K562 (cell line): ENCODE data around the gene FGF5. TPM values are rescaled to one million over a fixed set of nuclear protein-coding genes. Genes with fewer than 3 reads are reported as not detected.

ENCODE experiments used
- ATAC-seq: fragments of 200-7000 bp; cut with Tn5 transposase; 3 replicates; pipeline ENCODE4 v1.9.1; 2020; ENCODE audit warnings: moderate library complexity
- BruUV-seq: library from RNA; stranded (reverse); fragments of 400-500 nt; replicated peaks from 2 replicates; lab custom pipeline; 2021; lab: Mats Ljungman, UMichigan
- CTCF ChIA-PET: fragments of 300-600 bp; formaldehyde crosslinking; extraction: SDS; loops from one replicate; lab custom pipeline; 2021; ENCODE audit warnings: low intra/inter-chr PET ratio; lab: Yijun Ruan, JAX
- POLR2A ChIA-PET: fragments of 300-600, 350-650 bp; sonication (Branson Sonifier 250); formaldehyde crosslinking; extraction: SDS; loops from one replicate; lab custom pipeline; 2021; ENCODE audit warnings: antibody characterized with exemption, inconsistent platforms; lab: Yijun Ruan, JAX
- DNase-seq, 4 experiments: peaks; one replicate each; pipeline versions ENCODE4 v3.0.0 to v3.0.0-alpha.2; 2011 to 2018; ENCODE audit warnings: low spot score in 3 of 4, mixed read lengths in 3 of 4; ENCODE audit errors: extremely low read depth in 1 of 4
- FAIRE-seq: peaks from 2 replicates; lab custom pipeline; 2011; peaks lifted over from hg19 to GRCh38; lab: Jason Lieb, UNC
- H2AFZ ChIP-seq: 2 replicates; pipeline ENCODE4 v1.6.0; 2011; ENCODE audit warnings: low read depth, low read length, control low read depth, inconsistent platforms
- H3K27ac ChIP-seq: fragments of 200-600 bp; 3 replicates; pipeline ENCODE4 v1.8.0; 2011; ENCODE audit warnings: low read depth, mild to moderate bottlenecking, control low read depth, inconsistent platforms, low read length, moderate library complexity, mixed read lengths; ENCODE audit errors: extremely low read depth
- H3K27me3 ChIP-seq, 2 experiments: fragments of 300-600 bp in 1 of 2; 2 replicates in 1 of 2; 3 replicates in 1 of 2; pipeline versions ENCODE4 v1.6.0 to v1.8.0; 2011; ENCODE audit warnings: inconsistent platforms in 2 of 2, low read length in 2 of 2, mild to moderate bottlenecking in 1 of 2, mixed read lengths in 1 of 2, moderate library complexity in 1 of 2; ENCODE audit not compliant: control insufficient read depth in 2 of 2, insufficient read depth in 2 of 2
- H3K36me3 ChIP-seq: fragments of 300-600 bp; 3 replicates; pipeline ENCODE4 v1.8.0; 2011; ENCODE audit warnings: mild to moderate bottlenecking, low read length, inconsistent platforms; ENCODE audit not compliant: control insufficient read depth, insufficient read depth
- H3K4me1 ChIP-seq, 2 experiments: fragments of 200-600 bp in 1 of 2; replicated peaks in 1 of 2; 2 replicates in 1 of 2; 3 replicates in 1 of 2; pipeline versions ENCODE4 v1.5.1 to v1.8.0; 2011; ENCODE audit warnings: inconsistent platforms in 2 of 2, low read length in 2 of 2, mild to moderate bottlenecking in 1 of 2, mixed read lengths in 1 of 2, moderate library complexity in 1 of 2; ENCODE audit not compliant: control insufficient read depth in 2 of 2, insufficient read depth in 2 of 2
- H3K4me2 ChIP-seq: 2 replicates; pipeline ENCODE4 v1.6.1; 2011; ENCODE audit warnings: low read length, control low read depth, inconsistent platforms, mixed read lengths; ENCODE audit not compliant: insufficient read depth
- H3K4me3 ChIP-seq: fragments of 200-600 bp; sonication (generic), shearing (Covaris generic); 2 replicates; pipeline ENCODE4 v1.5.1; 2016; ENCODE audit warnings: control low read depth, inconsistent platforms
- H3K79me2 ChIP-seq: fragments of 200-600 bp; 3 replicates; pipeline ENCODE4 v1.8.0; 2011; ENCODE audit warnings: low read length, inconsistent platforms; ENCODE audit not compliant: control insufficient read depth, insufficient read depth
- H3K9ac ChIP-seq, 2 experiments: 2 replicates each; pipeline versions ENCODE4 v1.6.0 to v1.6.1; 2011; ENCODE audit warnings: low read depth in 2 of 2, low read length in 2 of 2, control low read depth in 1 of 2, inconsistent platforms in 1 of 2, mild to moderate bottlenecking in 1 of 2, mixed read lengths in 1 of 2; ENCODE audit not compliant: insufficient read depth in 1 of 2
- H3K9me1 ChIP-seq: one replicate; pipeline ENCODE4 v1.6.0; 2011; ENCODE audit warnings: inconsistent platforms, mild to moderate bottlenecking, low read length, moderate library complexity; ENCODE audit not compliant: control insufficient read depth, insufficient read depth
- H3K9me3 ChIP-seq: replicated peaks from 2 replicates; pipeline ENCODE4 v1.5.1; 2011; ENCODE audit warnings: low read depth, low read length, inconsistent platforms; ENCODE audit not compliant: control insufficient read depth, insufficient read depth
- H4K20me1 ChIP-seq: replicated peaks from 2 replicates; pipeline ENCODE4 v1.6.1; 2011; ENCODE audit warnings: low read length, inconsistent platforms, mixed read lengths; ENCODE audit not compliant: control insufficient read depth, insufficient read depth
- CHAMP1 ChIP-seq: fragments of 450-650 bp; IDR thresholded peaks from 2 replicates; pipeline ENCODE4 v1.6.1; 2016; ENCODE audit warnings: mild to moderate bottlenecking
- CTCFL ChIP-seq: IDR thresholded peaks from 2 replicates; pipeline ENCODE4 v1.6.1; 2011; ENCODE audit warnings: borderline replicate concordance, low read depth, mild to moderate bottlenecking, moderate library complexity, low read length; ENCODE audit not compliant: insufficient read depth, poor library complexity, severe bottlenecking
- ETS1 ChIP-seq: conservative IDR thresholded peaks from 2 replicates; pipeline ENCODE4 v1.6.1; 2011; ENCODE audit warnings: low read depth, mild to moderate bottlenecking, low read length; ENCODE audit not compliant: control insufficient read depth
- HDAC2 ChIP-seq: fragments of 450-650 bp; IDR thresholded peaks from 2 replicates; pipeline ENCODE4 v1.6.1; 2016; ENCODE audit warnings: mild to moderate bottlenecking
- HNRNPH1 ChIP-seq: fragments of 200-400 bp; formaldehyde crosslinking; optimal IDR thresholded peaks from 2 replicates; pipeline ENCODE3; 2017; ENCODE audit warnings: low read depth, mild to moderate bottlenecking, low read length, moderate library complexity
- HSF4 ChIP-seq: fragments of 250-450 bp; sonication (Bioruptor Pico); IDR thresholded peaks from 2 replicates; pipeline ENCODE4 v2.1.2; 2022; ENCODE audit warnings: mild to moderate bottlenecking, moderate library complexity, borderline replicate concordance
- MXD1 ChIP-seq: fragments of 250-450 bp; sonication (Bioruptor Pico); IDR thresholded peaks from 2 replicates; pipeline ENCODE4 v1.8.0; 2021; ENCODE audit warnings: borderline replicate concordance, mild to moderate bottlenecking, moderate library complexity; ENCODE audit not compliant: poor library complexity, severe bottlenecking
- ZNF668 ChIP-seq: fragments of 250-450 bp; sonication (Bioruptor Pico); IDR thresholded peaks from 2 replicates; pipeline ENCODE4 v1.8.0; 2022; ENCODE audit warnings: mild to moderate bottlenecking, inconsistent platforms
- in situ Hi-C: fragments of 300-500 bp; cut with MboI; formaldehyde crosslinking; loops from 4 replicates; pipeline ENCODE4 v1.15.0; 2018; ENCODE audit warnings: inconsistent platforms, mixed read lengths
- intact Hi-C: fragments of 100-400 bp; cut with micrococcal nuclease; formaldehyde crosslinking; loops from 2 replicates; pipeline ENCODE4 v1.14.2; 2022
- polyA plus RNA-seq, 8 experiments: library from polyadenylated mRNA; depleted of rRNA in 4 of 8; stranded (reverse) in 5 of 8; unstranded in 3 of 8; fragments of >200 nt; fragmentation: Nextera tagmentation in 2 of 8; fragmentation: Illumina TruSeq in 1 of 8; extraction: Ambion mirVana in 2 of 8; extraction: Trizol in 1 of 8; gene quantifications; 2 replicates each; pipeline versions ENCODE4 v1.2.1 to v1.2.3, GENCODE V29; 2011 to 2014; ENCODE audit warnings: inconsistent platforms in 1 of 8, missing spikeins in 1 of 8
- total RNA-seq, 7 experiments: library from RNA; depleted of rRNA in 6 of 7; stranded (reverse); fragments of >200 nt in 6 of 7; fragmentation: Illumina TruSeq in 2 of 7; extraction: Trizol in 2 of 7; gene quantifications; 2 replicates each; pipeline versions ENCODE4 v1.2.1 to v1.2.3, GENCODE V29; 2011 to 2021; ENCODE audit warnings: low replicate concordance in 1 of 7

FGF5 gene
- total and polyA plus RNA-seq, 9 of the 15 experiments (the other 6 are each of a cell fraction or from before 2014, with no cell fraction given), result 0.38 to 2.7 (median 1.1) TPM

DNA sequence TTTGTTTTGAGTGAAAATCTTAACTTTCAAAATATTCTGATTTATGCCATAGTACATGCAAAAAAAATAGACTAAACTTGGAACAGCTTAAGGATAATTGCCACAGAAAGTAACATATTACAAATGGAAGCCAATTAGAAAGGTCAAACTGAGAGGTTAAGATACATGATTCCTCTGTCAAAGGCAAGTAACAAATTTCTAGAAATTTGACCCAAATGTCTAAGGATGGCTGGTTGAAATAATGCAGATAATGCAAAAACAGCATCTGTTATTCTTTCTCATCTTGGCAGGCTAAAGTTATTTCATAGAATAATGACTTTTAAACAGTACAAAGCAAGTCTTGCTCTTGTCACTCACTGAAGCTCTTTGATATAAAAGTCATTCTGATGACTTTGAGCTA, 10.5 kb downstream of the FGF5 start:
- Histone ChIP-seq H3K27ac (no peak overlapping the region), H3K27me3 (no peaks in the 10 kb centered on the region), H3K4me1 (no peaks in the 10 kb centered on the region), H3K4me2 (no peak overlapping the region), H3K9me1 (no peaks in the 10 kb centered on the region), H3K36me3 (no peaks in the 10 kb centered on the region), H3K4me3 (no peak overlapping the region), H3K9ac (no peak overlapping the region), H3K79me2 (no peaks in the 10 kb centered on the region), H3K9me3 (no peaks in the 10 kb centered on the region), H2AFZ (no peak overlapping the region), H4K20me1 (no peaks in the 10 kb centered on the region)
- CTCF ChIA-PET, result no interaction called here
- ATAC-seq, result no peak
- intact Hi-C loops (no loop called here), in situ Hi-C loops (no loop called here)
- FAIRE-seq, result no peak
- no TSS peak for BruUV-seq
- POLR2A ChIA-PET, result interaction anchor here (0.8 kb wide), 1 partner anchor 10 kb away, joined by 3 read pairs; the partner anchor contains the start of gene FGF5
- DNase-seq, result no peak
- TF ChIP-seq MXD1 (CRISPR knock-in tag) (no peak), HNRNPH1 (no peak), HSF4 (CRISPR knock-in tag) (no peak), ZNF668 (CRISPR knock-in tag) (no peak), CTCFL (no peak), ETS1 (no peak), HDAC2 (no peak), CHAMP1 (no peak)
